ENCODE results near the gene FTCD. TPM values are rescaled to one million over a fixed set of nuclear protein-coding genes. Genes with fewer than 3 reads are reported as not detected.

The FTCD gene
- total and polyA plus RNA-seq, 2 of the 8 experiments (the other 6 are each of a cell fraction or from before 2014, with no cell fraction given) = 3.3 to 4.9 TPM

DNA sequence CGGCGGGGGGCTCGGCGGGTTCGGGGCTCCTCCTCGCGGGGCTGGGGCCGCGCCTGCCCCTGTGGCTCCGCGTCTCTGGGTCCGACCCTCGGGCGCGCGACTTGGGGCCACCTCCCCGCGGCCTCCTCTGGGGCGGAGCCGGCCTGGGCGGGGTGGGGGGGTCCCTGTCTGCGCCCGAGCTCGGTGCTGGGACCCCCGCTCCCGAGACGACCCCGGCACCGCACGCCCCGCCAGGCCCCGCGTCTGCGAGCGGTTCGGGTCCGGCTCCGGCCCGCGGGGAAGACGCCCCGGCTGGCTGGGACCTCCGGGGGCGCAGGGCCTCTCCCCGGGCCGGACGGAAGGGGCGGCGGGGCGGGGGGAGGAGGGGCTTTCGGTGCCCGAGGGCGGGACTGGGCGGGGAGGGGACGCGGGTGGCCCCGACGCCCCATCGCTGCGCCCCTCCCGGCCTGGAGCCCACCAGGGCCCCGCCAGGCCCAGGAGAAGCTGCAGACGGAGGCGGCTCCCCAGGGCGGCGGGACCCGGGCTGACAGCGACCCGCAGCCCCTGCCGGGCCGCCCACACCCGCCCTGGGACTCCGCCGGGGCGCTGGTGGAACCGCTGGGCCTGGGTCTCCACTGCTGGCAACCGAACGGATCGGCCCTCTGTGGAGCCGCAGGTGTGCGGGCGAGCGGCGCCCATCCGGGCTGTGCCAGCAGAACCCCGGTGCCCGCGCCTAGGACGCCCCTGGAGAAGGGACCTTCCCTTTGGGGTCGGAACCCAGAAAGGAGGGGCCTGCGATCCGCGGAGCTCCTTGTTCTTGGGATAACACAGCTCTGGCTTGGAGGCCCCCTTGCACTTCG, 56.9 kb downstream of the FTCD start:
- Histone ChIP-seq H3K4me3 (ENCODE audit: extremely low read depth in 1 of 4, insufficient read depth in 2 of 4, low read depth in 3 of 4, low read length in 4 of 4) (peak overlapping the region; percentile 40 to 73 (median 62)), H3K27me3 (replicated peaks in 1 of 4; ENCODE audit: control insufficient read depth in 3 of 4, extremely low read depth in 1 of 4, insufficient read depth in 3 of 4, low read length in 3 of 4) (peaks cover 0 to 14% (median 9%) of the 10 kb centered on the region in 4 experiments; a peak in 6 of 7 replicates), H3K14ac (ENCODE audit: insufficient read length) (no peak overlapping the region), H3K23ac (ENCODE audit: insufficient read length) (no peak overlapping the region), H3K79me1 (ENCODE audit: low read depth, low read length) (peaks cover 10% of the 10 kb centered on the region; the same call in 1 of the 2 replicates), H3K23me2 (ENCODE audit: low read depth, low read length) (peaks cover 10% of the 10 kb centered on the region; the same call in 1 of the 2 replicates), H3K4me1 (replicated peaks in 1 of 4; ENCODE audit: control insufficient read depth in 3 of 4, insufficient read depth in 4 of 4, low read length in 3 of 4) (peaks cover 0 to 4% (median 0%) of the 10 kb centered on the region in 4 experiments; a peak in 2 of 7 replicates), H3K18ac (ENCODE audit: extremely low read depth, low read length) (no peak overlapping the region), H2BK5ac (ENCODE audit: low read depth, low read length) (no peak overlapping the region), H3K9me3 (ENCODE audit: insufficient read depth in 2 of 2, low read depth in 1 of 2, low read length in 1 of 2) (peaks cover 7% of the 10 kb centered on the region in 2 experiments), H4K5ac (ENCODE audit: insufficient read length, low read depth, low read length) (no peak overlapping the region), H2AK5ac (ENCODE audit: low read depth, low read length) (no peak overlapping the region), H2BK20ac (ENCODE audit: low read length) (no peak overlapping the region), H3K9ac (replicated peaks in 1 of 4; ENCODE audit: extremely low read depth in 1 of 4, low read depth in 3 of 4, low read length in 3 of 4) (no peak overlapping the region), H2BK120ac (replicated peaks; ENCODE audit: low read depth, low read length) (no peak overlapping the region), H3K4ac (replicated peaks; ENCODE audit: insufficient read length, low read depth, low read length) (no peak overlapping the region), H2BK12ac (ENCODE audit: low read depth, low read length) (no peak overlapping the region), H2BK15ac (ENCODE audit: low read length) (no peak overlapping the region), H4K91ac (replicated peaks; ENCODE audit: insufficient read length, low read length) (no peak overlapping the region), H2AFZ (ENCODE audit: low read length) (no peak overlapping the region), H3K79me2 (ENCODE audit: control insufficient read depth in 1 of 2, insufficient read depth in 2 of 2, low read length in 2 of 2) (peaks cover 0 to 10% of the 10 kb centered on the region in 2 experiments; a peak in 2 of 4 replicates), H3K27ac (ENCODE audit: low read depth, low read length) (no peak overlapping the region), H3K4me2 (ENCODE audit: insufficient read depth in 1 of 2, low read depth in 2 of 2, low read length in 2 of 2) (peak overlapping the region; percentile 71 to 72), H4K20me1 (replicated peaks in 1 of 2; ENCODE audit: control insufficient read depth in 1 of 2, insufficient read depth in 2 of 2, low read length in 2 of 2) (peaks cover 0 to 9% of the 10 kb centered on the region in 2 experiments), H3K36me3 (ENCODE audit: control insufficient read depth in 2 of 4, insufficient read depth in 4 of 4, low read length in 3 of 4) (no peaks in the 10 kb centered on the region), H3K56ac (replicated peaks; ENCODE audit: insufficient read length, low read depth, low read length) (no peak overlapping the region), H4K8ac (ENCODE audit: extremely low read depth, insufficient read depth, low read length) (no peak overlapping the region)
- FAIRE-seq (no peak), DNase-seq (ENCODE audit: low read depth in 1 of 2, low spot score in 2 of 2) (peak in 1 of 2 experiments; percentile 74)
- TF ChIP-seq KDM4A (IDR thresholded peaks at IDR 0.05; ENCODE audit: low read depth, low read length, severe bottlenecking) = peak; percentile 7
- TF ChIP-seq, protein P1, sequence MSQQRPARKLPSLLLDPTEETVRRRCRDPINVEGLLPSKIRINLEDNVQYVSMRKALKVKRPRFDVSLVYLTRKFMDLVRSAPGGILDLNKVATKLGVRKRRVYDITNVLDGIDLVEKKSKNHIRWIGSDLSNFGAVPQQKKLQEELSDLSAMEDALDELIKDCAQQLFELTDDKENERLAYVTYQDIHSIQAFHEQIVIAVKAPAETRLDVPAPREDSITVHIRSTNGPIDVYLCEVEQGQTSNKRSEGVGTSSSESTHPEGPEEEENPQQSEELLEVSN (IDR thresholded peaks at IDR 0.05) = no peak
- ChIA-PET CTCF (ENCODE audit: partially characterized antibody) (interaction anchor here (0.6 to 0.8 kb wide), 3 partner anchors 22 to 123 kb away, joined by 3 to 4 read pairs (median 3); no protein-coding TSS in a partner anchor), POLR2A (ENCODE audit: partially characterized antibody) (interaction anchor here (0.6 to 1.3 kb wide), 3 partner anchors 15 to 125 kb away, joined by 3 read pairs; no protein-coding TSS in a partner anchor)
- WGBS, 2 experiments (ENCODE audit: extremely low coverage in 1 of 2, insufficient coverage in 1 of 2, insufficient read length in 1 of 2, insufficient replicate concordance in 2 of 2, low coverage in 1 of 2, low lambda C conversion rate in 2 of 2, missing lambda C conversion rate in 1 of 2) = 0% methylated on average over 17 of the region's 94 CpGs; no CpG with 5 or more reads in 1 of the 2 experiments

All from H1 (cell line).